SW 1271 (cell line): ENCODE data around the gene TRABD2B.

Source experiments
- DNase-seq, 2 experiments: peaks; one replicate each; lab custom pipeline; 2025; lab: John Stamatoyannopoulos, UW

Gene TRABD2B

DNA sequence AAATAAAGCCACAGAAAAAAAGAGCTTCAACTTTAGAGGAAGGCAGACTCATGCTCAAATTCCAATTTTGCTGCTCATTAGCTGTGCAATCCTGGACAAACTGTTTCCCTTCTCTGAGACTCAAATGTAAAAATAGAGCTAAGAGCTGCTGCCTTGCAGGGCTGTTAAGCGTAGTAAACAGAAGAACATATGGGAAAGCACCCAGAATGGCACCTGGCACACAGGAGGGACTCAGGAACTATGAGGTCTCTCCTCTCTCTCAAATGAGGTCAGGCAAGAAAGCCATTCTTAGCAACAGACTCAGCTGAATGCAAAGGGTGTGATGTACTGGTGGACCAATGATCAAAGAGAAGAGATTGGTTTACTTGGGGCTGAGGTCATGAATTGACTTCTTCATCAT lies 61.3 kb downstream of the TRABD2B start:
- no peak for DNase-seq

GRCh38 chr1:47935163-47935562 lies 62.0 kb downstream of the TRABD2B start:
- no peak for DNase-seq

GRCh38 chr1:47934243-47934805 lies 62.9 kb downstream of the TRABD2B start:
- no peak for DNase-seq

DNA sequence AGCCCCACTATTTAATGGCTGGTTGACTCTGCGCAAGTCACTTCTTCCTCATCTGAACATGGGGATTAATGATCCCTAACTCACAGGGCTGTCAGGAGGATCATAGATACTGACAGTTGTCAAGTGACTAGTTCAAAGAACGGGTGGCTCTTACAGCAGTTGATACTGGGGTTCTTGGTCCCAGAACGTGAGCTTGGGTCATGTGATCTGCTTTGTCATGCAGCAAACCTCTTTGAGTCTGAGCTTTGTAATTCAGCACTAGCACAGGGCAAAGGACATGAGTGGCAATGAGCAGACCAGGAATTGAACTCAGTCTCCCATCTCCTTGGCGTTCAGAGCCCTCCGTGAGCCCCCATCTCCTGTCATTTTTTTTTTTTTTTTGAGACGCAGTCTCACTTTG lies 64.4 kb downstream of the TRABD2B start:
- no peak for DNase-seq

GRCh38 chr1:47931395-47931794 lies 65.8 kb downstream of the TRABD2B start:
- no peak for DNase-seq

DNA sequence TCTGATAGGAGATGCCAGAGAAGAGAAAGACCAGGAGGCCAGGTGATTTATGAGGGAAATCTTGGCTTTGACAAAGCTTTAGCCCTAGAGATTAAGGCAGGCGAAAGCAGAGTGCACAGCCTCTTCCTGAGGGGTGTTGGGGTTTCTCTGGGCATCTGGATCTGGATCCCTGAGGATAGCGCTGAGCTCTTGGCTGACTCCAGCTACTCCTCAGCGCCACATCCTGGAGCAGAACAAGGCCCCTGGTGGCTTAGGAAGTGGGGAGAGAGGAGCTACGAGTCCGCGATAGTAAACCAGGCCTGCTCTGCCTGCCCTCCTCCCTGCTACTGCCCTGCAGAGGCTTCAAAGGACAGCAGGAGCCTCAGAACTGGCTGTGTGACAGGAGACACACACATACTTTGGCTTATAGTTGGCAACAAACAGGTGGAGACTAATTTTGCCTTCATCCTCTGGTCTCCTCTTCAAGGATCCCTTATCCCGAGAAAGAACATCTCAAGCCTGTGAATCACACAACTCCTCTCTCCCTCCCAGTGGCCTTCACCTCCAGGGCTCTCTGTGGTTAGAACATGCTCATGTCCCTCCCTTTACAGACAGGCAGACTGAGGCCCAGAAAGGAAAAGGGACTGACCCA lies 66.9 kb downstream of the TRABD2B start:
- no peak for DNase-seq

- no peak for DNase-seq
Observed at GRCh38 chr1:47927165-47927564, 70.0 kb downstream of the TRABD2B start.

DNA sequence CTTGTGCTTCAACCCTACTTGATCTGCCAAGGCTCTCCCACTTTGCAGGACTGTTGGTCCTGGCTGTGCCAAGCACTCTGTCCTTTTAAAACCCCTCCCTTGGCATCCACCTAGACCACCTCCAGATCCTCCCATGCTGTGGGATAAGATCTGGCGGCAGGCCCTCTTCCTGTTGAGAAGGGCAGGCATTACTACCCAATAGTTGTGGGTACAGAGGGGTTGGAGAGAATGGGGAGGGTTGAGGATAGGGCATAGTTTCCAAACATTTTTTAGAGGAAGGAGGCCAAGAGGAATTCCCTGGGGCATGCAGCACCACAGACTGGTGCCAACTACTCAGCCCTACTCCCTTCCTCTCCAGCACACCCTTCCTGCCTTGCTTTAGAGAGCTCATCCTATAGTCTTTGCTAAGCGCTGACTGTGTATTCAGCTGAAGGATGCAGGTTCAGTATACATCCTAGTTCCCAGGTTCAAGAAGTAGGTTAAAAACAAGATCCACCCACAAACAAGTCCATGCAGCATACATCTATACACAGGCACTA lies 70.7 kb downstream of the TRABD2B start:
- DNase-seq, result no peak

DNA sequence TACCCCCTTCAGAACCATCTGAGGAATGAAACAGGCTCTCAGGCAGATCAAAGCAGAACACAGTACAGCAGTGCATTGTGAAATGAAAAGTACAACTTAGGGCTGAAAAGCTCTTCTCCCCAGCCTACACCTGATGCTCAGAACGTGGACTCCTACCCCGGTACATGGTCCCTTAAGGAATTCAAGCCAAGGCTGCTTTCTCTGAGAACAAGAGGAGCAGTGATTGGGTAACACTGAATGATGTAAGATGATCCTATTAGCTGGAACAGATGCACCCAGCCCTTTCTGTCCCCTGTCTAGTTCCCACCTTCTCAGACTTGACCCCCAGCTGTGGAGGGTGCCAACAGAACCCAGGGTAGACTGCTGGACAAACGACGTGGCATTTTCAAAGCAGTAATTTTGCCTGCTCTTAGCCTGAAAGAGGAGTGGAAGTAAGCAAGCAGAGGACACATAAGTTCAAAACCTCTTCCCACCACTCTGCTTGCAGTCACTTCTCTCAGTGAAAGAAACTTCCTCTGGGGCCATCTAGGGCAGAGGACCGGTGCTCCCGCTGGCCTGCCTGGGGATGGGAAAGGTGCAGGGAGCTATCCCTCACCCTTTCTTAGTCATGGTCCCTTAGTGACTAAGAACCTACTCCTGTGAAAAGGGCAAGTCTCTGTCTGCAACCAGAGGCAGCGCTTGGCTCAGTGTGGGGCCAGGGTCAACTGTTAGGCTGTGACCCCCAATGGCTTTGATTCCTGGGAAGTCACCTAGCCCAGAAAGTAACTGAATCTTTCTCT lies 72.7 kb downstream of the TRABD2B start:
- DNase-seq, result no peak

DNA sequence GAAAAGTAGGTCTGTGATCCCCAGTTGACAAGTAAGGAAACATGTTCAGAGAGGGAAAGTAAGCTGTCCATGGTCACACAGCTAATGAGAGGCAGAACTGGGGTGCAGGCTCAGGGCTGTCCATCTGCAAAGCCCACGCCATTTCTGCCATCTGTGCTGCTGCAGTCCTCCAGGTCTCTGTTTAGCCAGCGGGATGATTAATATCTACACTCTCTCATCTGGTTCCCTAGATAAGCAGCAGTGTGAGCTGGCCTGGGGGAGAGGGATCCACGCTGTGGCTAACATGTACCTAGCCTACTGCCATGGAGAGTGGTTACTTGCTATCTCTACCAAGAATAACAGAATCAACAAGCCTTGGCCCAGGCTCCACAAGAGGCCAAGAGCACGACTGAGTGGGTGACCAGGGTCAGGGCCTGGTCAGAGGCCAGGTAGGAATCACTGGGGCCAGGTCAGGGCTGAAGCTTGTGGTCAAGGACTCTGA lies 75.2 kb downstream of the TRABD2B start:
- DNase-seq, result no peak

DNA sequence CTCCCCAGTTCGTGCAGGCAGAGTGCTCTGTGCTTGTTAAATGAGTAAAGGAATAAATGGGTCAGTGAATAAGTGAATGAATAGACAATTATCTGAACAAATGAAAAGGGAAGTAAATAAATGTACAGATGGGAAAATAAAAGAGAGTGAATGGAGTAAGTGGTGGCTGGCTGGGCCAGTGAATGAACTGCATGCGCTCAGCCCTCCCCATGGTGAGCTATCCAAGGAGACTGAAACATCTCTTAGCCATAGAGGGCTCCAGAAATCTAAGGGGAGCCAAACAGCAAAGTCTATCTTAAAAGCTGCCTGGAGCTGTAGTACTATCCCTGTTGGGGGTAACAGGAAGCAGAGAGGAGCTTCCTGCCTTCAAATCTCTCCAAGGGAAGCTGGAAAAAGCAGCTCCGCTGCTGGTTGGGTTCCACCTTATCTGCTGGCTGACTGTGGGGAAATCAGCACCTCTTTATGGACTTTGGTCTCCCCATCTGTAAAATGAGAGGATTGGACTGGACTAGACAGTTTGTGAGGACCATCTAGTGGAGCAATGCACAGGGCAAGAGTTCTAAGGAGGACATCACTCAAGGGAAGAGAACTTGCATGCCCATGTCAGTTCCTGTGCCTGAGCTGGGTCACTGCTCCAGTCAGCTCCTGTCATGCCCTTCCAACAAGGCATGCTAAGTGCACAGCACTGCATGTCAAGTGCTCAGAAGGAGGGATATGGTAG lies 77.9 kb downstream of the TRABD2B start:
- DNase-seq, result no peak

GRCh38 chr1:47918257-47918867 lies 78.8 kb downstream of the TRABD2B start:
- DNase-seq, result no peak

DNA sequence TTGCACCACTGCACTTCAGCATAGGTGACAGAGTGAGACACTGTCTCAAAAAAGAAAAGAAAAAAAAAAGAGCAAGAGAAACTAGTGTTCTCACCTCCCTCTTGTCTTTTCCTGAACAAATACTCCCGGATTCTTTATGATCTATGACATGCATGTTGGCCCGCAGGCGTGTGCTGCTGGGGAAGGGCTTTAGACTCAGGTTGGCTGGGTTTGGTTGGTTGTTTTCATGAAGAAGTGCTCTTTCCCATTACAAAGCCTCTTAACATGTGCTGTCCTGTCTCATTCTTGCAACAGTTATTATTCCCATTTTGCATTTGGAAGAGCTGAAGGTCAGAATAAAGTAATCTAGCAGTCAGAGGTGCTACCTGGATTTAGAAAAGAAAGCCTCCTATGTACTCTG lies 79.5 kb downstream of the TRABD2B start:
- DNase-seq, result no peak

DNA sequence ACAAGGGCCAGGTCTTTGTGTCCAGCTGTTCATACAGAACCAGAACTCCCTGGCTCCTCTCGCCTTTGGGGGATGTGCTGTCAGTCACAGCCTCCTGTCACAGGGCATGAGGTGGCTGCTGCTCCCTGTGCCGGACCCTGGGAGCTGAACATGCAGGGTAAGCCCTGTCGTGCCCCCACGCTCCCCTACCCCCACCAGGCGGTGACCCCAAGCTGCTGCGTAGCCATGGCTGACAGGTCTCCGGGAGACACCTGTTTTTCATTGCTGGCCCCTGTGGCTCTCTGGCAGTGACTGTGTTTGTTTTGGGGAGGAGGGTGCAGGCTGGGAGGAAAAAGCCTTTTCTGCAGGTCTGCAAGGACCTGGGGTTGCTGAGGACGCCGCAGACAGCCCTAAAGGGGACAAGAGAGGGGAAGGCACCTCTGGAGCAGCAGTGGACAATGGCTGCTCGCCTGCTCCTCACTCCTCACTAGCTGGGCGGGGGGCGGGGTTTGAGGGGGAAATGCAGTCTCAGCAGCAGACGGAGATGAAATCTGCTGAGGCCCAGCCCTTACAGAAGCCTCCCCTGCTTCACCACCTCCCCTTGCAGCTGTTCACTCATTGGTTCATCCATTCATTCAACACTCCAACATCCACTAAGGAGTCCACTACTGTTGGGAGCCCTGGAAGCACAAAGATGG lies 81.4 kb downstream of the TRABD2B start:
- no peak for DNase-seq

- DNase-seq, result no peak
Observed at GRCh38 chr1:47914952-47915676, 82.1 kb downstream of the TRABD2B start.

DNA sequence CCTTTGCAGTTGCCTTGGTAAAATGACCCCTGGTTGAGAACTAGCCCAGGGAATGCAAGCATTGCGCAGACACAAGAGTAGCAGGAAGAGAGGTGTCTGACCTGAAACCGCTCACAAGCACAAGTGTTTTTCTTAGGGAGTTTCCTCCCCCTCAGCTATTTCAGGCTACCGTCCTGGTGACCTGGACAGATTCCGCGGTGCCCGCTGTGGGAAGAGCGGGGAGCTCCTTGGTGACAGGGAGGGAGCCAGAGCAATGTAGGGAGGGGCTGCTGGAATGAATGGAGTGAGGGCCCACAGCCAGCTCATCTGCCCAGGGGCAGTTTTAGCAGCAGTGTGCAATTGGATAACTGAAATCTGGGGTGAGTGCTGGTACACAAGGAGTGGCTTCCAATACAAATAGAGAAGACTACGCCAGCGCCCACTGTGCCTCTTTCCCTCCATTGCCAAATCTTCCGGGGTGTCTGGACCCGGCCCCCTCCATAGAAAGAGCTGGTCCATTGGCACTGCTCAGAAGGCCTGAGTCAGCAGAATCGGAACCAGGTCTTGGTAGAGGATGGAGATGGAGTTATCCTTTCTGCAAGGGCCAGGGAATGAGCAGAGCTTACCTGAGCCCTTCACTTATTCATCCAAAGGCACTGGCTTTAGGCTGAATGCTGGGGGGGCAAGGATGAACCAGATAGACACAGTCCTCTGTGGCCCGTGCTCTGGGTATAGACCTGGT lies 82.8 kb downstream of the TRABD2B start:
- DNase-seq, result no peak

- no peak for DNase-seq
Observed at GRCh38 chr1:47913225-47913823, 83.9 kb downstream of the TRABD2B start.

DNA sequence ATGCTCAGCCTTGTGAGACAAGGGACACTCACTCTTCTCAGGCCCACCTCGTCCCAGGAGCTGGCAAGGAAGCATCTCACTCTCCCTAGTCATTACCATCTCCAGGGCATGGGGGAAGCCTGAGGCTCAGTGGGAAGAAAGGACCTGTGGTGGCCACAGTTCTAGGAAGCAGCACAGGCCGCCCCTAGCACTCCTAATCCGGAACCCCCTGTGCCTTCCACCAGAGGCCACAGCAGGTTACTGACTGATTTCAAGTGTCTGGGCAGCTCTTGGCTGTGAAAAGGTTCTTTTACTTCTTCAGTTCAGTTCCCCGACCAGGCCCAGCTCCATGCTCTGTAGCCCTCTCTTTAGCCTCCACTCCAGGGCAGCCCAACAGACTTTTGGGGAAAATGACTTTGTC lies 84.4 kb downstream of the TRABD2B start:
- no peak for DNase-seq

GRCh38 chr1:47911892-47912291 lies 85.3 kb downstream of the TRABD2B start:
- no peak for DNase-seq

DNA sequence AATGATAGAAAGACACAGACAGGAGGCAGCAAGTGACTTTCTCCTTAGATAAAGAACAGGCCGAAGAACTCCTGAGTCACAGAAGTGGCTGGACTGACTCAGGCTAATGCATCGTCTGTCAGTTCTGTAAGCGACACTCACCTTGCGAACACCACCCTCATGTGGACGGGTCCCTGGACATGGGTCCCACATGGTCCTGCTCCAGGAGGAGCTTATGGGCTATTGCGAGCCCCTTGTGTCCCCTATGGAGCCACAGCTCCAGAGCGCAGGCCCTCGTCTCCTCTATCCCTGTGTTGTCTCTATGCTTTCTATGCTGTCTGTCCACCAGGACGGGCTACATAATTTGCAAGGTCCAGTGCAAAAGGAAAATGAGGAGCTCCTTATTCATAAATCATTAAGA lies 85.8 kb downstream of the TRABD2B start:
- no peak for DNase-seq
